GM18511 (cell line): Measurements from ENCODE around the gene DCLK3.

Source experiments
- ATAC-seq: cut with Tn5 transposase; IDR thresholded peaks from one replicate; pipeline ENCODE4 v1.9.1; 2021; ENCODE audit warnings: mild to moderate bottlenecking, moderate library complexity; ENCODE audit not compliant: unreplicated experiment

Gene DCLK3

DNA sequence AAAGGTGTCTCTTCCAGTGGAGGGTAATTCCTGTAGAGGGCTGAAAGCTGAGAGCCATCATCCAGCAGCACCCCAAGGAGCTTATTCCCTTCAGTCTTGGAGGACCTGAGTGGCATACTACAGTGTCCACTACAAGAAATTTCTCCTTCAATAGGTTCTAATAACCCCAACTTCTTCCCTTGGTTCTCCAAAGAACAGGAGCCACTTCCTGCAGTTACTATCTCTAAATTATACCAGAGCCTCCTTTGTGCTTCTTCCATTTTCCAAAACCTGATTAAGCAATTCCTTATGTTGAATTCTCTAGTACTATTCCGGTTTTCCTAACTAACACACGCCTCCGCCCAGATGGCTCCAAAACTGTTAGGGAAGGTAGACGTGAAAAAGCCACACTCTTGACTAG lies 50.4 kb downstream of the DCLK3 start:
- ATAC-seq = no peak

DNA sequence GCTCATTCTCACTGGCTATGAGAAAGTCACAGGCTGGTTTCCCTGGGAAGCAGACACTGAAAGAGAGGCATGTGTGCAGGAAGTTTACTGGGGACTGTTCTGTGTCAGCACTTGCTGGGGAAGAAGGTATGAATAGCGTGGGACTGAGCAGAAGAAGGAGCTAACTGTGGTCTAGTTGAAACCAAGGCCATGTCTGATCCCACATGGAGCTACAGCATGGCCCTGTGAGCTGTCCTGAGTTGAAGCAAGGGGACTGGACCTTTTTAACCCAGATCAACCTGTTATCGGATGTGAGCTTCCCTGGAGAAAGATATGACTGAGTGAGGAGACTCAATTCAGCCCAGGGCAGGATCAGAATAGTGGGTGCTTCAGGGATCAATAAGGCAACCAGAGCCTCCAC lies 53.7 kb downstream of the DCLK3 start:
- no peak for ATAC-seq

DNA sequence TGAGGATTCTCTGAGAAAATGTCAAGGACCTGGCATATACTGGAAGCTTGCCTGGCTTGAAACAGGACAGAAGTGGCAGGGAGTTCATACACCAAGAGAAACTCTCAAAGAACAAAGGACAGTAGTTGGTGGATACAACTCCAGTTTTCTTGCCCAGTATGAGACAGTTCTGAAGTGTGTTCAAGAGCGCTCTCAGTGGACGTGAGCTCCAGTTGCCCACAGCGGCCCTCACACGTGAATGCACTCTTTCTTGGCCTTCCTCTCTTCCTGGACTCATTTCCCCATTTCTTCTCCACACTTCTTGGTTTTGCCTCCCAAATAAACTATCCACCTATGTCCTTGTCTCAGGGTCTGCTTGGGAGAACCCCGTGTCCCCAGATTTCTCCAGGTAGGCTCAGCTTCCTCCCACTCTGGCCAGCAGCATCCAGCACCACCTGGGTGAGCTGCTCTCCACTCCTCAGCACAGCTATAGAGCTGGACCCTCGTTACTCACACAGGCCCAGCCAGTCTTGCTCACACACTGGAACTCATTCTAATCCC lies 54.5 kb downstream of the DCLK3 start:
- ATAC-seq = no peak

DNA sequence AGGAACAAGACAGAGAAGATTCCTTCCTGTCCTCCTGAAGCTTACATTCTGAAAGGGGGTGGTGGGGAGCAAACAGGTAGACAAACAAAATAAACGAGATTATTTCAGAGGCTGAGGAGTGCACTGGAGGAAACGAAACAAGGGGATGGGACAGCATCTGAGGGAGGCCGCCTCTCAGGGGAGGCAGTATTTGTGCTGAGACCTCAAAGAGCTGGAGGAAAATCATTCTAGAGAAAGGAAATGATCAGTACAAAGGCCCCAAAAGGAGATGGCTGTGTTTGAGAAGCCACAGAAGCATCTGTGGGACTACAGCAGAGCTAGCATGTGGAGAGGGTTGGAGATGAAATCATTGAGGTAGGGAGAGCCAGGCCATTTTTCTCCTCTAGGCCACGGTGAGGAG lies 55.1 kb downstream of the DCLK3 start:
- ATAC-seq = no peak

DNA sequence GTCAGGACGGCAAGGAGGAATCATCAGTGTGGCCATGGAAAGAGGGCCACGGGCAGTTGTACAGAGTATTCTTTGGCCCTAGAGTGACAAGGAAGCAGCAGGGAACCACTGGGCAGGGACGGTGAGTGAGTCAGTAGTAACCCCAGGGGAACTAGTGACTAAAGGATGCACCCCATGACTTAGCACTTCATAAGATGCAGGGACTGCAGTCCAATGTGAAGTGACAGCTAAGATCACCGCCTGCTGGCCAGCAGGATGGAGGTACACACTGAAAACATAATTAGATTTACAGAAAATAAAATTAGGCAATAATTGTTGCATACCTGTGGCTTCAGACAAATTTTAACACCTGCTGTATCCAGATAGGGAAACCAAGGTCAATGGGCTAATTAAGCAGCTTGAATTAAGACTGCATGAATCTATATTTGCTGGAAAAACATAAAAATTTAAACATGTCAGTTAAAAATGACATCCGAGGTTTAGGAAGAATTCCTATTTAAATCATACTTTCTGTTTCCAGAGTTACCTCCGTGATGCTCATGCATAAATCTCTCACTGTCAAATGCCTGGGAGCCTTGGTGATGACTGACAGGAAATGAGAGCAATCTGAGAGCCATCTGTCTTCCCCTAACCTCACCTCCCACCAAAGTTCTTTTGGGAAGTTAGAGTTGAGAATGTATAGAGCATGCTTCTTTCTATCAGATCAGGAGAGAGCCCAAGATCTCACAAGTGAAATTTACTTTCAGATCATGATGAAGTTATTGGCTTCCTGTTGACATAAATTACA lies 56.5 kb downstream of the DCLK3 start:
- ATAC-seq = peak; percentile 91

DNA sequence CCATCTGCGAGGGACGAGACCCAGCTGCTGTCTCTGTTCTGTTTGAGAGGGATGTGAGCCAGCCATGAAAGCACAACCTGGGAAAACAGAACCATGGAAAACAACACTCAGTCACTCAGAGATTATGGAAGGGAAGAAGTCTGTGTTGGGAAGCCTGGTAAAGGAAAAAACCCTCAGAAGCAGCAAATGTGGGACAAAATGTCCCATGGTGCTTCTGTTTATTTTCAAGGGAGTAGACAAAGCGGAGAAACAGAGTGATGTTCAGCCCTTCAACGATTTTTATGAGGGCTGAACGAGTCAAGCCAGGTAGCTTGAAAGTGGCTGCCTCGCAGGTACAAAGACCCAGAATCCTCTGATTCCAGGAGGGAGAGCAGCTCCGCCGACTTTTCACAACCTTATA lies 59.3 kb downstream of the DCLK3 start:
- no peak for ATAC-seq

DNA sequence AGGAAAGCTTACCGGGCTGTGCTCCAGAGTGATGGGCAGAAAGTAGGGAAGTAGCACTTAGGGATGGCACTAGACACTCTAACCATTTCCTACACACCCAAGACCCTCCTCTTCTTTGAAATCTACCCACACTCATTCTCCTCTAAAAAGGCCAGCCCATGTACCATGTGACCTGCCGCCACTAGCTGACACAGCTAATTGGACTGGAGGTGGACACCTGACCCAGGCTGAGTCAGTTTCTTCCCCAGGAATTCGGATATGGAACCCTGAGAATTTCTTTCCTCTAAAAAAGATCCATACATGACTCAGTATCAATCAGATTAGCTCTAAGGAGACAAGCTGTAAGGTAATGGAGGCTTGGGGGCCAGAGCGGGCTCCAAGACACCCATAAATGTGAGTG lies 60.1 kb downstream of the DCLK3 start:
- ATAC-seq = no peak

DNA sequence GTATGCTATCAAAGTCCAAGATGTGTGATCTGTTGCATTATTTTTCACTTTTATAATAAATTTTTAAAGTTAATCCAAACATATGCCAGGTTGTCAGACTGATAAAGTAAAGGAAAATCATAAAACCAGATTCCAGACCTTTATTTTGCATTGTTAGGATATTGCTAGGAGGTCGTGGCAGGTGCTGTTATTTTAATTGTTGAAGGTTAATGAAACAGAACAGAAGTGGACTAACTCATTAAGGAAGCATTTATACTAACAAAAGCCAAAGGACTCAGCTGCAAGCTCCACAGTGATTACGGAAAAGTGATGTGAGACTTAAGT lies 63.1 kb downstream of the DCLK3 start:
- ATAC-seq = no peak

DNA sequence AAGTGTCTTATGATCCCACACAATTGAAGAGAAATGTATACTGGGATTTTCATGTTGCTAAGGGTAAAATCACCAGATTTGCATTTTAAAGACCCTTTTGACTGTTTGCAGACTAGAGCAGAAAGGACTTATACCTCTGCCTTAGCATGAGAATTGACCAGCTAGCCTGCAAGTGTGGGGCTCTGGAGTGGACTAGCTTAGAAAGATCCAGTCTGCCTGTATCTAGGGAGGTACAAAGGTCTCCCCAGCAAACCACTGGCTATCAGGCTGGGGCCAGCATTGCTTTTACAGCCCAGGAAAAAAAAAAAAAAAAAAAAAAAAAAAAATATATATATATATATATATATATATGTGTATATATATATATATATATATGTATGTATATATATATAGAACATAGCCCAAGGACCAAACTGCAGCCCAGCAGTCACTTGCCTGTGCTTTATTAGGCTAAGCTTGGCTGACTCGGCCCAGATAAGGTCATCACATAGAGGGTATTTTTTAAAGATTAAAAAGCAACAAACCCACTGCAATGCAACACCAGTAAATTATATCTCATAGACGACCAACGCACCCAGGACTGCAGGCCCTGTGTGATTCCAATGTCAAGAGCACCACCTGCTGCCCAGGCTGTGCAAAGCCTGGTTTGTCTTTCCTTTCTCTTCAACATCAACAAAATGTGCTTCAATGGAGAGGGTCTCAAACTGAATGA lies 63.7 kb downstream of the DCLK3 start:
- peak; percentile 80 for ATAC-seq

DNA sequence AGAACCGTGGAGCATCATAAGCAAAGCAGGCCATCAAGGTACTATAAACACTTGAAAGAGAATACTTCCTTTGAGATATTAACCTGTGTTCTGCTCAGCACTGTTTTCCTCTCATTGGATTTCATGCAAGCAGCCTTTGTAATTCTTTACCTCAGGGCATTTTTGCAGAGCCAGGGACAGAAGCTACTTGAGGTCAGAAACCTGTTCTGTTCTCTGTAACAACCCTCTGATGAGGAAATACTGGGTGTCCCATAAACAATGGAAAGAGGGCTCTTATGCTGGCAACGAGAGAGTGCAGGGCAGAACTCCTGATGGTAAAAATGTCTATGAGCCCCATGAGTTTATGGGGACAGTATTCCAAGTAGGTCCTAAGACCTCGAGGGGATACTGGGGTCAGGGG lies 66.0 kb downstream of the DCLK3 start:
- no peak for ATAC-seq

DNA sequence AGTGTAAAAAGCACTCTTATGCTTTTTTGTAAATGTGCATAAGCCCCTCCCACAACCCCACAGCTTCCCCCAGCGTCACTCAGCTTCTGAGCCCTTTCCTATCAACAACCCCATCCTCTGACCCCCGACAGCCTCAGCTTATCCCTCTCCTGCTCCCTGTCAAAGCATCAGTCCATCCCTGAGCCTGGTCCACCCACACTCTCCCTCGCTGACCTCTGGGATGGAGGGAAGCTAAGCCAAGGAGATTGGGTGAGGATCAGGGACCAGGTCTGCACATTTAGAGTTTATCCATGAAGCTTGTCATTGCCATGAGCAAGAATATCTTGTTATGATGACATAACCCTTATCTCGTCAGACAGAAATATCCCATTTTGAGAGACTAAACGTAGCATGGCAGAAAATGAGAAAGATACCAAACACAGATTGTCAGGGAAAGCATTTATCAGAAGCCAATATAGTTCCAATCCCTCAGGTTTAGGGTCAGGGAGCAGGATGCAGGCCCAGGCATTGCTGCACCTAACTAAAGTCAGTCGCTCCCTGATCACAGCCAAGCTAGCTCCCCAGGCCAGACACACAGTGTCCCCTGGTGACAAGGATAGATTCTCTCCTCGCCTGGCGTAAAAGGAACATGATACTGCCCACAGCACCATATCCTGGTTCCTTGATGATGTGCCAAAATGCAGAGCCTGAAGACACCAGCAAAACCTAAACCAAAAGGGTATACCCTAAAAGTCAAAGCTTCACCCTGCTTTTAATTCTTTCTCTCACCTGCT lies 66.9 kb downstream of the DCLK3 start:
- ATAC-seq = no peak

DNA sequence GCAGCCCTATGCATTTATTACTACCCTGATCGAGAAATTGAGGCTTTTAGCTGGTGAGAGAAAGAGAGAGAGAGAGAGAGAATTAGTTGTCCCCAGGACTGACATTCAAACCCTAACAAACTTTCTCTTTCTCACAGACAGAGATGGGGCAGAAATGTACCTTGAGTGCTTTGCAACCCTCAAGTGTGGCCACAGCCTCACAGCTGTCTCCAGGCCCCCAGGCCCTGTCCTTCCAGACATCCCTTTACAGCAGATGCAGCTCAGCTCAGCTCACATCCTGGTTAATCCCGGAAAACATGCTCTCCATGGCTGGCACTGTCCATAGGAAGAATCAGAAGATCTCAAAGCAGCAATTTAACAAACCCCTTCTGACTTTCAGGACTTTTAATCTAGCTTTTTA lies 67.6 kb downstream of the DCLK3 start:
- ATAC-seq = no peak

DNA sequence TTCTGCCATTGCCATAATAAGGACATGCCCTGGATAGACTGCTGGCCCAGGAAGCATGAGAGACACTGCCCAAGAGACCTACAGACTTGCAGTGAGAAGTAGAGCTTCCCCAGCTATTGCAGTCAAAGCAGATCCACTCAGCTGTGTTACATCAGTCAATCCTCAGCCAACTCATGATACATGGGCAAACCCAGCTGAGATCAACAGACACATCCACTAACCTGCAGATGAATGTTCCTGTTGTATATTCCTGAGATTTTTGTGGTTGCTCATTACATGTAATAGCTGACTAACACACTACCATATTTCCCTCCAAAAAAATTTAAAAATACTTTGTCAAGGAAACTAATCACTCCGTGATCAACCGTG lies 68.6 kb downstream of the DCLK3 start:
- no peak for ATAC-seq

DNA sequence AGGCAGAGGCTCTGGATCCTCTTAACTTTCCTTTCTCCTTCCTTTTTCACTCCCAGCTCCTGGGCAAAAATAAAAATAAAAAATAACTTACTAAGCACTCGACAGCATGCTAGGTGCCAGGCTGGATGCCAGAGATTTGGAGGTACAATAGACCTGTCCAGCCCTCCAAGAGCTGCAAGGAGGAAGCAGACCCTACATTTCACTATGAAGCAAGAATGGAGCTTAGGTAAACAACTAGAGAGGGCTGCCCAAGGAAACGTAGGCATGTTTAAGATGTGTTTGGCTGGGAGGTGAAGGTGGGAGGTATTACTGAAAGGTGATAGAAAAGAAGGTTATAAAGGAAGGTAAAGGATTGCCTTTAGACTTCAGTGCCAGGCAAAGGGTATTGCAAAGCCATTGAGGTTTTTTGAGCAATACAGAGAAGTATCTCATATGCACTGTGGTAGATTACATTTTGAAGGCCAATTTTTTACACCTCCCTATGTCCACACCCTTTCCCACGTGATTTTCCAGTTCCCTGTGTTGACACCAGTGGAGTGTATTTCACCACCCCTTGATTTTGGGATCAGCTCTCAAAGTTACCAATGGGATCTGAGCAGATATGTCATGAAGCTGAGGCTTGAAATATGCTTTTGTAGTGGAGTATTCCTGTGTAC lies 69.1 kb downstream of the DCLK3 start:
- ATAC-seq = no peak

DNA sequence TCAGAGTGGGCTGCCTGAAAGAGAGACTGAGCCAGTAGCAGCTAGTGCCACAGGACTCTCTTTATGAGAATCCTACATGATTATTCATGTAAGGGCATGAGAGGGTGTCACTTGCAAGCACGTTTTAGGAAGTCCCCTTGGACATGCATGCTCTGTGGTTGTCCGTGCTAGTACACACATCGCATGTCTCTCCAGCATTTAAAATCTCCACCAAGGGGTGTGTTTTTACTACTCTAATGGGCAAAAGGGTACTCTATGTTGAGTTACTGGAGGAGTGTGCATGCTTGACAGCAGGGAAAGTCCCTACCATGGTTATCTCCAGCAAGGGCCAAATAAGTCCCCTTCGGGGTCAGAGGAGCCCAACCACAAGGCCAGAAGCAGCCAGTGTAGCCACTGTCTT lies 70.7 kb downstream of the DCLK3 start:
- ATAC-seq = peak; percentile 78

DNA sequence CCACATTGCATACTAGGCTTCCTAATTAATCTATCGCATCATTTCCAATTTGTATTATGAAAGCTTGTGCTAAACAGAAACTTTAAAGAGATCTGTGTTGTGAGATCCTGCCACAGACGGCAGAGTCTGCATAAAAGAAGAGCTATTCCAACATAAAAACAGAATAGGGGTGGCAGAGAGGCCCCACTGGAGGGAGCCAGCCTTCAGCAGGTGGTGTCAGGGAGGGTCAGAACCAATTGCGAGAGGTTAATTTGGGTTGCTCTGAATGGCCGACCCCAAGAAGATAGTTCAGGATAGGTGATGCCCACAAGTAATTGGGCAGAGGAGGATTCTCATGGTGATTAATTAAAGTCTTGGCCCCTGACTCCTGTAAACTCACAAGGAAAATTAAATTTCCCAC lies 74.8 kb downstream of the DCLK3 start:
- no peak for ATAC-seq

DNA sequence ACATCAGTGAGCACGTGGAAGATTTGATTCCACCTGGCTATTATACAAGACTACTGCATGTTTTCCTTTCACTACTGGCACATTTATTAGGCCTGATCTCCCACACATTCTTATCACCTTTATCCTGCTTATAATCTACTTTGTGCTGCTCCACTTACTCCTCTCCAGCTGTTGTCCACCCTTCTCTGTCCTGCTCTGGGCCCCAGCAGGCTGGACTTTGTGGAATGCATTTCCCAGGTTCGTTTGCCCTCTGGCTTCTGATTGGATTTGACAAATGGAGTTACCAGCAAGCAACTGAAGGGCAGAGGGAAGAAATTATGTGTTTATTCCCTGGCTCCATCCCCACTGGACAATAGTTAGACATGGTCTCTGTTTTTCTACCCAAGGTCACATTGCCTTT lies 75.5 kb downstream of the DCLK3 start:
- no peak for ATAC-seq

DNA sequence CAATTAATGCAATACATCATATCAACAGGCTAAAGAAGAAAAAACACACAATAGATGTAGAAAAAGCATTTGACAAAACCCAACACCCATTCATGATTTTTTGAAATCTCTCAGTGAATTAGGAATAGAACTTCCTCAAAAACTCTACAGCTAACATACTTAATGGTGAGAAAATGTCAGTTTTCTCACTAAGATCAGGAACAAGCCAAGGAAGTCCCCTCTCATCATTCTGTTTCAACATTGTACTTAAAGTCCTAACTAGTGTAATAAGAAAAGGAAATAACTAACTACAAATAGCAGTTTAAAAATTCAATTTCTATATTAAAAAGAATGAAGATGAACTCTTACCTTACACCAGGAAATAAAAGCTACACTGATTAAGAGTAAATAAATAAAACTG lies 77.8 kb downstream of the DCLK3 start:
- ATAC-seq = no peak

DNA sequence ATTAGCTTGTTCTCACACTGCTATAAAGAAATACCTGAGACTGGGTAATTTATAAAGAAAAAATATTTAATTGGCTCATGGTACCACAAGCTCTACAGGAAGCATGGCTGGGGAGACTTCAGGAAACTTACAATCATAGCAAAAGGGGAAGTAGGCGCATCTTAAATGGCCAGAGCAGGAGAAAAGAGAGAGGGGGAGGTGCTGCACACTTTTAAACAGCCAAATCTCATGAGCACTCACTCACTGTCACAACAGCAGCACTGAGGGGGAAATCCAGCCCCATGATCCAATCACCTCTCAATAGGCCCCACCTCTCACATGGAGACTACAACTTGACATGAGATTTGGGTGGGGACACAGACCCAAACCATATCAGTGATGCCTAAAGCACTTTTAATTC lies 82.5 kb downstream of the DCLK3 start:
- no peak for ATAC-seq

DNA sequence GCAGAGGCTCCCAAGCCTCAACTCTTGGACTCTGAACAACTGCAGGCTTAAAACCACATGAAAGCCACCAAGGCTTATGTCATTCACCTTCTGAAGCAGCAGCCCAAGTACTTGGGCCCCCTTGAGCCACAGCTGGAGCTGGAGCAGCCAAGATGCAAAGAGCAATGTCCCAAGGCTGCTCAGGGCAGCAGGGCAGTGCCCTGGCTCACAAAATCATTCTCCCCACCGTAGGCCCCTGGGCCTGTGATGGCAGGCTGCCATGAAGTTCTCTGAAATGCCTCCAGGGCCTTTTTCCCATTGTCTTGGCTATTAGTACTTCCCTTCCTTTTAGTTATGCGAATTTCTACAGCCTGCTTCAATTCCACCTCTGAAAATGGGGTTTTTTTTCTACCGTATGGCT lies 83.4 kb downstream of the DCLK3 start:
- no peak for ATAC-seq
